ENCODE measurements around the gene STK24.

STK24 gene

GRCh38 chr13:98493042-98493712, 83.7 kb downstream of the STK24 start:
- Histone ChIP-seq H3K4me1 (ENCODE audit: control insufficient read depth in 1 of 2, insufficient read depth in 2 of 2, low read length in 2 of 2) (peaks cover 33 to 46% of the 10 kb centered on the region in 2 donors), H3K4me3 (ENCODE audit: low read depth in 1 of 2, low read length in 2 of 2) (no peak overlapping the region), H3K27ac (ENCODE audit: low read depth, low read length) (no peak overlapping the region), H3K9ac (ENCODE audit: low read depth in 1 of 2, low read length in 2 of 2) (no peak overlapping the region), H3K36me3 (ENCODE audit: control insufficient read depth in 1 of 2, insufficient read depth in 2 of 2, low read length in 2 of 2) (peaks cover 0 to 10% of the 10 kb centered on the region in 2 donors), H3K27me3 (ENCODE audit: control insufficient read depth in 1 of 2, insufficient read depth in 2 of 2, low read length in 2 of 2) (no peaks in the 10 kb centered on the region), H3K9me3 (ENCODE audit: control insufficient read depth in 1 of 2, low read length in 2 of 2) (no peaks in the 10 kb centered on the region)

- peaks cover 0 to 3% of the 10 kb centered on the region in 2 donors for H3K36me3 ChIP-seq (ENCODE audit: control insufficient read depth in 1 of 2, insufficient read depth in 2 of 2, low read length in 2 of 2)
- H3K9ac ChIP-seq (ENCODE audit: low read depth in 1 of 2, low read length in 2 of 2) = no peak overlapping the region
- no peaks in the 10 kb centered on the region for H3K27me3 ChIP-seq (ENCODE audit: control insufficient read depth in 1 of 2, insufficient read depth in 2 of 2, low read length in 2 of 2)
- peaks cover 40 to 46% of the 10 kb centered on the region in 2 donors for H3K4me1 ChIP-seq (ENCODE audit: control insufficient read depth in 1 of 2, insufficient read depth in 2 of 2, low read length in 2 of 2)
- no peak overlapping the region for H3K27ac ChIP-seq (ENCODE audit: low read depth, low read length)
- H3K9me3 ChIP-seq (ENCODE audit: control insufficient read depth in 1 of 2, low read length in 2 of 2) = no peaks in the 10 kb centered on the region
- H3K4me3 ChIP-seq (ENCODE audit: low read depth in 1 of 2, low read length in 2 of 2) = no peak overlapping the region
Observed at GRCh38 chr13:98492335-98493041, 84.4 kb downstream of the STK24 start.

- no peaks in the 10 kb centered on the region for H3K9me3 ChIP-seq (ENCODE audit: control insufficient read depth in 1 of 2, low read length in 2 of 2)
- peaks cover 45 to 49% of the 10 kb centered on the region in 2 donors for H3K4me1 ChIP-seq (ENCODE audit: control insufficient read depth in 1 of 2, insufficient read depth in 2 of 2, low read length in 2 of 2)
- H3K27ac ChIP-seq (ENCODE audit: low read depth, low read length) = no peak overlapping the region
- peaks cover 0 to 3% of the 10 kb centered on the region in 2 donors for H3K36me3 ChIP-seq (ENCODE audit: control insufficient read depth in 1 of 2, insufficient read depth in 2 of 2, low read length in 2 of 2)
- no peak overlapping the region for H3K9ac ChIP-seq (ENCODE audit: low read depth in 1 of 2, low read length in 2 of 2)
- H3K27me3 ChIP-seq (ENCODE audit: control insufficient read depth in 1 of 2, insufficient read depth in 2 of 2, low read length in 2 of 2) = no peaks in the 10 kb centered on the region
- H3K4me3 ChIP-seq (ENCODE audit: low read depth in 1 of 2, low read length in 2 of 2) = no peak overlapping the region
Observed at GRCh38 chr13:98490866-98491265, 86.0 kb downstream of the STK24 start.

GRCh38 chr13:98490195-98490836, 86.6 kb downstream of the STK24 start:
- H3K36me3 ChIP-seq (ENCODE audit: control insufficient read depth in 1 of 2, insufficient read depth in 2 of 2, low read length in 2 of 2) = peaks cover 0 to 3% of the 10 kb centered on the region in 2 donors
- H3K9ac ChIP-seq (ENCODE audit: low read depth in 1 of 2, low read length in 2 of 2) = no peak overlapping the region
- H3K9me3 ChIP-seq (ENCODE audit: control insufficient read depth in 1 of 2, low read length in 2 of 2) = no peaks in the 10 kb centered on the region
- H3K4me1 ChIP-seq (ENCODE audit: control insufficient read depth in 1 of 2, insufficient read depth in 2 of 2, low read length in 2 of 2) = peaks cover 47 to 51% of the 10 kb centered on the region in 2 donors
- H3K4me3 ChIP-seq (ENCODE audit: low read depth in 1 of 2, low read length in 2 of 2) = no peak overlapping the region
- H3K27me3 ChIP-seq (ENCODE audit: control insufficient read depth in 1 of 2, insufficient read depth in 2 of 2, low read length in 2 of 2) = no peaks in the 10 kb centered on the region
- H3K27ac ChIP-seq (ENCODE audit: low read depth, low read length) = no peak overlapping the region

GRCh38 chr13:98489446-98490194, 87.3 kb downstream of the STK24 start:
- no peak overlapping the region for H3K9ac ChIP-seq (ENCODE audit: low read depth in 1 of 2, low read length in 2 of 2)

GRCh38 chr13:98488736-98489135, 88.2 kb downstream of the STK24 start:
- Histone ChIP-seq H3K36me3 (ENCODE audit: control insufficient read depth in 1 of 2, insufficient read depth in 2 of 2, low read length in 2 of 2) (peaks cover 0 to 3% of the 10 kb centered on the region in 2 donors), H3K9ac (ENCODE audit: low read depth in 1 of 2, low read length in 2 of 2) (no peak overlapping the region), H3K27me3 (ENCODE audit: control insufficient read depth in 1 of 2, insufficient read depth in 2 of 2, low read length in 2 of 2) (no peaks in the 10 kb centered on the region), H3K4me3 (ENCODE audit: low read depth in 1 of 2, low read length in 2 of 2) (no peak overlapping the region), H3K9me3 (ENCODE audit: control insufficient read depth in 1 of 2, low read length in 2 of 2) (no peaks in the 10 kb centered on the region), H3K27ac (ENCODE audit: low read depth, low read length) (no peak overlapping the region), H3K4me1 (ENCODE audit: control insufficient read depth in 1 of 2, insufficient read depth in 2 of 2, low read length in 2 of 2) (peaks cover 63 to 67% of the 10 kb centered on the region in 2 donors)

More at GRCh38 chr13:98489446-98490194, 87.3 kb downstream of the STK24 start:
- H3K4me3 ChIP-seq (ENCODE audit: low read depth in 1 of 2, low read length in 2 of 2) = no peak overlapping the region
- no peaks in the 10 kb centered on the region for H3K27me3 ChIP-seq (ENCODE audit: control insufficient read depth in 1 of 2, insufficient read depth in 2 of 2, low read length in 2 of 2)
- H3K4me1 ChIP-seq (ENCODE audit: control insufficient read depth in 1 of 2, insufficient read depth in 2 of 2, low read length in 2 of 2) = peaks cover 54 to 58% of the 10 kb centered on the region in 2 donors
- no peaks in the 10 kb centered on the region for H3K9me3 ChIP-seq (ENCODE audit: control insufficient read depth in 1 of 2, low read length in 2 of 2)
- H3K36me3 ChIP-seq (ENCODE audit: control insufficient read depth in 1 of 2, insufficient read depth in 2 of 2, low read length in 2 of 2) = peaks cover 0 to 3% of the 10 kb centered on the region in 2 donors
- H3K27ac ChIP-seq (ENCODE audit: low read depth, low read length) = no peak overlapping the region

- no peak overlapping the region for H3K27ac ChIP-seq (ENCODE audit: low read depth, low read length)
- H3K4me1 ChIP-seq (ENCODE audit: control insufficient read depth in 1 of 2, insufficient read depth in 2 of 2, low read length in 2 of 2) = peaks cover 72 to 78% of the 10 kb centered on the region in 2 donors
- no peak overlapping the region for H3K4me3 ChIP-seq (ENCODE audit: low read depth in 1 of 2, low read length in 2 of 2)
- no peaks in the 10 kb centered on the region for H3K9me3 ChIP-seq (ENCODE audit: control insufficient read depth in 1 of 2, low read length in 2 of 2)
- peaks cover 0 to 3% of the 10 kb centered on the region in 2 donors for H3K36me3 ChIP-seq (ENCODE audit: control insufficient read depth in 1 of 2, insufficient read depth in 2 of 2, low read length in 2 of 2)
- H3K9ac ChIP-seq (ENCODE audit: low read depth in 1 of 2, low read length in 2 of 2) = no peak overlapping the region
- no peaks in the 10 kb centered on the region for H3K27me3 ChIP-seq (ENCODE audit: control insufficient read depth in 1 of 2, insufficient read depth in 2 of 2, low read length in 2 of 2)
Observed at GRCh38 chr13:98487522-98487921, 89.4 kb downstream of the STK24 start.

GRCh38 chr13:98487016-98487415, 89.9 kb downstream of the STK24 start:
- Histone ChIP-seq H3K9me3 (ENCODE audit: control insufficient read depth in 1 of 2, low read length in 2 of 2) (no peaks in the 10 kb centered on the region), H3K27me3 (ENCODE audit: control insufficient read depth in 1 of 2, insufficient read depth in 2 of 2, low read length in 2 of 2) (no peaks in the 10 kb centered on the region), H3K36me3 (ENCODE audit: control insufficient read depth in 1 of 2, insufficient read depth in 2 of 2, low read length in 2 of 2) (peaks cover 0 to 3% of the 10 kb centered on the region in 2 donors), H3K4me3 (ENCODE audit: low read depth in 1 of 2, low read length in 2 of 2) (no peak overlapping the region), H3K9ac (ENCODE audit: low read depth in 1 of 2, low read length in 2 of 2) (no peak overlapping the region), H3K4me1 (ENCODE audit: control insufficient read depth in 1 of 2, insufficient read depth in 2 of 2, low read length in 2 of 2) (peaks cover 76 to 83% of the 10 kb centered on the region in 2 donors), H3K27ac (ENCODE audit: low read depth, low read length) (no peak overlapping the region)

GRCh38 chr13:98486412-98486811, 90.5 kb downstream of the STK24 start:
- no peak overlapping the region for H3K4me3 ChIP-seq (ENCODE audit: low read depth in 1 of 2, low read length in 2 of 2)
- H3K27ac ChIP-seq (ENCODE audit: low read depth, low read length) = no peak overlapping the region
- H3K27me3 ChIP-seq (ENCODE audit: control insufficient read depth in 1 of 2, insufficient read depth in 2 of 2, low read length in 2 of 2) = no peaks in the 10 kb centered on the region
- H3K9me3 ChIP-seq (ENCODE audit: control insufficient read depth in 1 of 2, low read length in 2 of 2) = no peaks in the 10 kb centered on the region
- peaks cover 0 to 3% of the 10 kb centered on the region in 2 donors for H3K36me3 ChIP-seq (ENCODE audit: control insufficient read depth in 1 of 2, insufficient read depth in 2 of 2, low read length in 2 of 2)
- H3K4me1 ChIP-seq (ENCODE audit: control insufficient read depth in 1 of 2, insufficient read depth in 2 of 2, low read length in 2 of 2) = peaks cover 82 to 83% of the 10 kb centered on the region in 2 donors
- no peak overlapping the region for H3K9ac ChIP-seq (ENCODE audit: low read depth in 1 of 2, low read length in 2 of 2)

Measured in duodenal mucosa (tissue), 2 donors.